Measurements from ENCODE around the gene PLEKHD1. TPM values are rescaled to one million over a fixed set of nuclear protein-coding genes. Genes with fewer than 3 reads are reported as not detected.

Gene PLEKHD1
- total RNA-seq, 6 donors from 2014 or later: under 0.01 to 1.7 (median 0.70) TPM

GRCh38 chr14:69570836-69571330, 86.4 kb downstream of the PLEKHD1 start:
- no peak overlapping the region for H3K4me3 ChIP-seq
- peaks cover 0 to 48% (median 33%) of the 10 kb centered on the region in 4 donors for H3K27me3 ChIP-seq
- ATAC-seq (ENCODE audit: low FRiP score in 2 of 2) (no peak), DNase-seq (no peak)
- TF ChIP-seq EP300 (IDR thresholded peaks at IDR 0.05) (no peak), POLR2AphosphoS5 (IDR thresholded peaks at IDR 0.05) (no peak), CTCF (IDR thresholded peaks at IDR 0.05) (no peak), POLR2A (IDR thresholded peaks at IDR 0.05) (no peak)
- H3K4me1 ChIP-seq: peaks cover 24 to 38% (median 32%) of the 10 kb centered on the region in 4 donors
- no peaks in the 10 kb centered on the region for H3K36me3 ChIP-seq
- H3K9me3 ChIP-seq: no peaks in the 10 kb centered on the region
- no peak overlapping the region for H3K27ac ChIP-seq
- 85 to 89% methylated on average over 7 of the region's 7 CpGs for WGBS, 2 donors

- no peaks in the 10 kb centered on the region for H3K36me3 ChIP-seq
- H3K4me3 ChIP-seq: peak overlapping the region in 3 of 4 donors; percentile 45 to 52 (median 48)
- 17% methylated on average over 28 to 41 of the region's 62 CpGs for WGBS, 2 donors
- DNase-seq: peak in 1 of 2 donors; percentile 84
- peaks cover 0 to 48% (median 33%) of the 10 kb centered on the region in 4 donors for H3K27me3 ChIP-seq
- ATAC-seq (ENCODE audit: low FRiP score in 2 of 2): no peak
- TF ChIP-seq POLR2AphosphoS5 (IDR thresholded peaks at IDR 0.05) (no peak), POLR2A (IDR thresholded peaks at IDR 0.05) (no peak), CTCF (IDR thresholded peaks at IDR 0.05) (no peak), EP300 (IDR thresholded peaks at IDR 0.05) (no peak)
- H3K9me3 ChIP-seq: no peaks in the 10 kb centered on the region
- H3K4me1 ChIP-seq: peaks cover 24 to 38% (median 32%) of the 10 kb centered on the region in 4 donors
- H3K27ac ChIP-seq: no peak overlapping the region
These were observed 87.0 kb downstream of the PLEKHD1 start for GRCh38 chr14:69571449-69572029.

GRCh38 chr14:69572030-69572840, 87.7 kb downstream of the PLEKHD1 start:
- DNase-seq: peak in 1 of 2 donors; percentile 91
- H3K4me3 ChIP-seq: peak overlapping the region in 3 of 4 donors; percentile 45 to 52 (median 48)
- no peak overlapping the region for H3K27ac ChIP-seq
- TF ChIP-seq CTCF (IDR thresholded peaks at IDR 0.05): peak in 1 of 6 experiments; percentile 24
- no peak for TF ChIP-seq EP300 (IDR thresholded peaks at IDR 0.05)
- WGBS, 2 donors: 29% methylated on average over 38 of the region's 112 CpGs; no CpG with 5 or more reads in 1 of the 2 donors
- H3K4me1 ChIP-seq: peaks cover 24 to 38% (median 32%) of the 10 kb centered on the region in 4 donors
- no peaks in the 10 kb centered on the region for H3K36me3 ChIP-seq
- ATAC-seq (ENCODE audit: low FRiP score in 2 of 2): peak in 1 of 2 donors; percentile 40
- peaks cover 0 to 49% (median 35%) of the 10 kb centered on the region in 4 donors for H3K27me3 ChIP-seq
- no peaks in the 10 kb centered on the region for H3K9me3 ChIP-seq

- ATAC-seq (ENCODE audit: low FRiP score in 2 of 2) (no peak), DNase-seq (no peak)
- Histone ChIP-seq H3K27ac (no peak overlapping the region), H3K27me3 (peaks cover 0 to 49% (median 35%) of the 10 kb centered on the region in 4 donors), H3K9me3 (no peaks in the 10 kb centered on the region), H3K4me1 (peaks cover 24 to 38% (median 32%) of the 10 kb centered on the region in 4 donors), H3K4me3 (peak overlapping the region in 2 of 4 donors; percentile 48 to 52), H3K36me3 (no peaks in the 10 kb centered on the region)
- WGBS, 2 donors: 59% methylated on average over 14 of the region's 40 CpGs; no CpG with 5 or more reads in 1 of the 2 donors
- TF ChIP-seq POLR2A (IDR thresholded peaks at IDR 0.05): no peak
- TF ChIP-seq POLR2AphosphoS5 (IDR thresholded peaks at IDR 0.05): no peak
- no peak for TF ChIP-seq CTCF (IDR thresholded peaks at IDR 0.05)
- no peak for TF ChIP-seq EP300 (IDR thresholded peaks at IDR 0.05)
These were observed 88.3 kb downstream of the PLEKHD1 start for GRCh38 chr14:69572841-69573135.

Data from upper lobe of left lung (tissue), 6 donors.